ENCODE data around the gene DUOXA1. TPM values are rescaled to one million over a fixed set of nuclear protein-coding genes. Genes with fewer than 3 reads are reported as not detected.
"Not testable (repeated sequence)": the region's sequence is repeated elsewhere in the genome, so short reads cannot be mapped to it uniquely, and the experiment has no call there.

The DUOXA1 gene
- total RNA-seq, 2 donors from 2014 or later, result not detected

DNA sequence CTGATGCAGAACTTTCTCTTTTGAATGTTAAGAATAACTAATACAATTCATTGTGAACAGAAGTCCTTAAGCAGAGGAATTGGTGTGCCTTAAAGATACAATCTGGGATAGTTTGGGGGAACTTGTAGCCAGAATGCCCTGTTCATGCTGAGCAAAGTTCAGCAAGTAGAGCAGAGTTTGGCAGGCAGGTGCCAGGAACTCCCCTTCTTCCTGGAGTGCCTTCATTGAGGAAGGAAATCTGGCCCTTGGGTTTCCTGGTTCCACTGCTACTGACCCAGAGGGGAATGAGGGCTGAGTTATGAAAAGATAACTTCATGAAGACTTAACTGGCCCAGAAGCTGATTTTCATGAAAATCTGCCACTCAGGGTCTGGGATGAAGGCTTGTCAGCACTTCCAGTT is 56.1 kb downstream of the DUOXA1 start:
- ATAC-seq; DNase-seq (ENCODE audit: low spot score); H3K9me3 Mint-ChIP-seq; H3K4me3 Mint-ChIP-seq; H3K36me3 Mint-ChIP-seq; H3K27ac Mint-ChIP-seq; H3K27me3 Mint-ChIP-seq; H3K4me1 Mint-ChIP-seq (ENCODE audit: low read depth in 2 of 2): not testable (repeated sequence)

DNA sequence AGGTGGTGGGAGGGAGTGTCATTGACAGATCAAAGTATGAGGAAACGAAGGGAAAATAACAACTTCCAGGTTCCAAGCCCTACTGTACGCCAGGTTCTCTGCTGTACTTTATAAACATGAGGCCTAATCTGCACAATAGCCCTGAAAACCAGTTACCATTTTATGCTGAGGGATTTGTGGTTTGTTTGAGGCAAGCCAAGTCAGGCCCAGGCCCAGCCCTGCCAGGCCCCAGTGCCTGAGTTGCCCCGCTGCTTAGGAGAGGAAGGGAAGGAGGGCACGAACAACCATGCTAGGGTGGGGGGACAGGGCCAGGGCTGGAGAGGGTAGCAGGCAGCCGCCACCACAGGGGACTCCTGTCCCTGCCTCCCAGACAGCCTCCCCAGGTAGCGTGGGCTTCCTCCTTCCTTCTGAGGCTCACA is 59.7 kb downstream of the DUOXA1 start:
- ATAC-seq, result peak; percentile 4 to 9
- H3K4me3 Mint-ChIP-seq; H3K27ac Mint-ChIP-seq; H3K27me3 Mint-ChIP-seq; DNase-seq (ENCODE audit: low spot score); H3K4me1 Mint-ChIP-seq (ENCODE audit: low read depth in 2 of 2); H3K36me3 Mint-ChIP-seq; H3K9me3 Mint-ChIP-seq: not testable (repeated sequence)

Other genes starting within 250 kb of the DUOXA1 start
- gene TERB2, start 173.2 kb downstream of the DUOXA1 start, total RNA-seq, result not detected
- gene SORD, start 106.7 kb downstream of the DUOXA1 start, total RNA-seq, result 10 to 100 TPM in 1 of 2 donors, 1 to 10 TPM in 1; 3.8 to 12.7 TPM
- gene DUOX2, start 15.7 kb downstream of the DUOXA1 start, total RNA-seq, result 1 to 10 TPM in 1 of 2 donors, under 1 TPM in 1; 0.19 to 7.1 TPM
- gene DUOXA2, start 15.6 kb downstream of the DUOXA1 start, total RNA-seq, result 1 to 10 TPM in 1 of 2 donors, not detected in 1; 1.6 TPM
- gene DUOX1, start 115 bp upstream of the DUOXA1 start, total RNA-seq, result under 1 TPM in 1 of 2 donors, not detected in 1; 0.08 TPM
- gene SHF, start 58.1 kb upstream of the DUOXA1 start, total RNA-seq, result 1 to 10 TPM in 1 of 2 donors, under 1 TPM in 1; 0.81 to 1.4 TPM
- not detected for gene SLC28A2, start 122.4 kb upstream of the DUOXA1 start, total RNA-seq
- gene GATM, start 248.7 kb upstream of the DUOXA1 start, total RNA-seq, result 1 to 10 TPM; 1.4 to 1.6 TPM

All from natural killer cell treated with Interleukin-12 subunit alpha and Interleukin-12 subunit beta and Interleukin-15 and Interleukin-18, amount 100 ng/mL, for 72 hours (primary cell).